ENCODE data around the gene PDRG1.

DNA sequence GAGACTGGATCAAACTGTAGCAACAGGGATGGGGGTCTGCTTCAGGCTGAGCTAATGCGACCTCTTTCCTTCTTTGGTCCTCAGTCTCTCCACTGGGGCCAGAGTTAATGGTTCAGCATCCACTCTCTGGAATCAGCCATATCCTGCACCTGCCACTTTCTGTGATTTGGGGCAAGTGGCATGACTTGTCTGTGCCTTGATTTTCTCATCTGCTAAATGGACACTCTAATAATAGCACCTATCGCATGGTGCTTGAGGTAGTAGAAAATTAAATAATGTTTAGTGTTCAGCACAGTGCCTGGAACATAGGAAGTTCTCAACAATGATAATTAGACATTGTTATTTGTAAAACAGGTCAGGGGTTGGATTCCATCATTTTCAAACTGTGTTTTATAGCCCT is 22.4 kb upstream of the PDRG1 start:
- TF ChIP-seq POLR2A (IDR thresholded peaks at IDR 0.05; ENCODE audit: extremely low read depth, insufficient read length) (no peak), CTCF (IDR thresholded peaks at IDR 0.05; ENCODE audit: low read depth, low read length) (no peak), MYC (IDR thresholded peaks at IDR 0.05; ENCODE audit: low read depth, low read length) (no peak)
- TF ChIP-seq, protein P1, sequence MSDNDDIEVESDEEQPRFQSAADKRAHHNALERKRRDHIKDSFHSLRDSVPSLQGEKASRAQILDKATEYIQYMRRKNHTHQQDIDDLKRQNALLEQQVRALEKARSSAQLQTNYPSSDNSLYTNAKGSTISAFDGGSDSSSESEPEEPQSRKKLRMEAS (IDR thresholded peaks at IDR 0.05; ENCODE audit: low read depth, low read length): no peak
